GM21423 (cell line): ENCODE measurements around the gene TBC1D3E.
"Not testable (repeated sequence)": the region's sequence is repeated elsewhere in the genome, so short reads cannot be mapped to it uniquely, and the experiment has no call there.

Experiments
- ATAC-seq: cut with Tn5 transposase; IDR thresholded peaks from one replicate; pipeline ENCODE4 v1.9.1; 2021; ENCODE audit warnings: mild to moderate bottlenecking, moderate library complexity; ENCODE audit not compliant: unreplicated experiment

TBC1D3E gene

DNA sequence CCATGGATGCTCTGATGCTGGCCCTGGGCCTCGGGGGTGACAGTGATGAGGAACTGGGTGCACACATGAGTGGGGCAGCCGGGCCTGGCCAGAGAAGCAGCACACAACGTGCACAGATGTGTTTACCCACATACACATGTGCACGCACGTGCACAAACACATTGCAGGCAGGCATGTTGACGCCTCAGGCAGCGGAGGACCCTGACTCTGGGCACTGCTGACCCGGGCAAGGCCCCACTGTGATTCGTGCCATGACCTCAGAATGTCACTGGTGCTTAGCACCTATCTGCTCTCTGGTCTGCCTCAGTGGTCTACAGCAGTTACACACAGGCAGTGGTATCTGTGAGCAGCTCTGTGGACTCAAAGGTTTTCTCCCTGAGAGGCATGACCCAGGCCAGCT is at the start of gene TBC1D3E:
TBC1D3E (plus strand) TSS at position 301 of the 400 bp plus-strand sequence. CDS start 1,545 bp downstream, outside the sequence.
- ATAC-seq, result not testable (repeated sequence)

DNA sequence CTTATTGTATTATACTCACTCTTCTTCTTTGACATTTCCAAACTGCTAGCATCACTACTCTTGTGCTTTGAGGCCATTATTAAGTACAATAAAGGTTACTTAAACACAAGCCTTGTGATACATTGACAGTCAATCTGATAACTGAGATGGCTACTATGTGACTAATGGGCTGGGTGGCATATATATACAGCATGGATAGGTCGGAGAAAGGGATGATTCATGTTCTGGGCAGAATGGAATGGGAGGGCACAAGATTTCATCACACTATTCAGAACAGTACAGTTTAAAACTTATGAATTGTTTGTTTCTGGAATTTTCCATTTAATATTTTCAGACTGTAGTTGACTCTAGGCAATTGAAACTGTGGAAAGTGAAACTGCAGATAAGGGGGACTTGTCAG is 40.4 kb upstream of the TBC1D3E start:
- not testable (repeated sequence) for ATAC-seq

- not testable (repeated sequence) for ATAC-seq
Measured at GRCh38 chr17:38088120-38088519, 39.6 kb upstream of the TBC1D3E start.

- ATAC-seq, result not testable (repeated sequence)
Measured at GRCh38 chr17:38094059-38094694, 33.6 kb upstream of the TBC1D3E start.

- ATAC-seq, result not testable (repeated sequence)
Measured at GRCh38 chr17:38099262-38099661, 28.5 kb upstream of the TBC1D3E start.

GRCh38 chr17:38119829-38120228 is 7.9 kb upstream of the TBC1D3E start:
- ATAC-seq, result not testable (repeated sequence)

DNA sequence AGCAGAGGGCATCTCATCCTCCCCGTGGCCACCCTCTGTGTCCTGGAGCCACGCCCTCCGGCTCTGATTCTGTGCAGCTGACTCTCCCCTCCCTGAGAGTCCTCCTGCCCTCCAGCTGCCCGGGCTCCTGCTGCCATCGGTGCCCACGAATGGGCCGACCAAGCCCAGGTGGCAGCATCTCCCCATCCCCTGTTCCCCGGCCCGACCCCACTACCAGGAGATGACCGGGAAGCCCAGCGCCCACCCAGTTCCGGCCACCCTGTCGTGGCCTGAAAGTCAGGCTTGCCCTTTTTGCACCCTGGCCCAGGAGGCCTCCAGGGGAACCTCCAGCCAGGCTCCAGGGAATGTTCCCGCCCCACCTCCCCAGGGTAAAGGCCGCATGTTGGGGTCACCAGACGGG is 7.1 kb downstream of the TBC1D3E start:
- not testable (repeated sequence) for ATAC-seq
